GM08714 (cell line): ENCODE data around the gene APOA5.
"Not testable (repeated sequence)": the region's sequence is repeated elsewhere in the genome, so short reads cannot be mapped to it uniquely, and the experiment has no call there.

Experiments
- H3K4me3 ChIP-seq: fragments of 200-500 bp; sonication (Bioruptor generic); 2 replicates; pipeline ENCODE4 v1.5.1; 2014; ENCODE audit warnings: mild to moderate bottlenecking, low read length, inconsistent platforms
- ZNF274 ChIP-seq: IDR thresholded peaks from 2 replicates; pipeline ENCODE4 v1.6.1; 2012; ENCODE audit warnings: mild to moderate bottlenecking, low read depth, low read length

Gene APOA5

DNA sequence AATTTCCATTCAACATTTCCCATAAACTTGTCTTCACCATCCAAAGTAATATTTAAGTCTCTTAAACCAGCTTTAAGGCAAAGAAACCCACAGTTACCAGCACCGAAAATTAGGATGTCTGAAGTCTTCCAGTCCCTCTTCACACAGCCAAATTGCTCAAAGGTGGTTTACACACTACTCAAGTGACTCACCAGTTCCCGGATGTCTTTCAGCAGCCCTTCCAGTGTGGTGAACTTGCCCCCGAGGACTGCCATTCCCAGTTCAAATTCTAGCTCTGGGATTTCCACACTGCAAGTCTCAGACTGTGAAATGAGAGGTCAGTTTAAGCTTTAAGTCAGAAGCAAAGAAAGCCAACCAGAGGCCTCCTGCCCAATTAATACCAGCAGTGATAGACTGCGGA, 9.0 kb downstream of the APOA5 start:
- no peak for TF ChIP-seq ZNF274
- H3K4me3 ChIP-seq = no peak overlapping the region

DNA sequence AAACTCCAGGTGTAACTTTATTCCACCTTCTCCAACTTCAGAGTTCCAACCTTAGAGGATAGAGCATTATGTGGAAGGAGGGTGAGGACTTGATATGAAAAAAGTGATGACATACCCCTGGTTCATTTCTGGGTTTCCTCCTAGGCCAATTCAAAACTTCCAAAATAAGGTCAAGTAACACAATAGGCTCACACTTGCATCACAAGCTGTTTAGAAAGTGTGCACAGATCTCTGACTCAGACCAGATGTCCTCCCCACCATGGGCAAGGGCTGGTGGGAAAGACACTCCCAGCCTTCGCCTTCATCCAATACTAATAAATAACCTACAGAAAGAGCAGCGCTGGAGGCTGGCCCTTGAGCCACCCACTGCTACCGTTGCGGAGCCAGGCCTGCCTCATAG, 13.1 kb downstream of the APOA5 start:
- TF ChIP-seq ZNF274 = no peak
- H3K4me3 ChIP-seq = no peak overlapping the region

- no peak for TF ChIP-seq ZNF274
- H3K4me3 ChIP-seq = no peak overlapping the region
Measured at GRCh38 chr11:116777056-116777455, 14.6 kb downstream of the APOA5 start.

- H3K4me3 ChIP-seq = no peak overlapping the region
Measured at GRCh38 chr11:116776522-116776984, 15.1 kb downstream of the APOA5 start.

GRCh38 chr11:116775975-116776374, 15.7 kb downstream of the APOA5 start:
- no peak overlapping the region for H3K4me3 ChIP-seq
- no peak for TF ChIP-seq ZNF274

More at GRCh38 chr11:116776522-116776984, 15.1 kb downstream of the APOA5 start:
- no peak for TF ChIP-seq ZNF274

- no peak for TF ChIP-seq ZNF274
- no peak overlapping the region for H3K4me3 ChIP-seq
Measured at GRCh38 chr11:116774661-116775060, 17.0 kb downstream of the APOA5 start.

GRCh38 chr11:116773203-116774097, 18.2 kb downstream of the APOA5 start:
- TF ChIP-seq ZNF274 = no peak
- H3K4me3 ChIP-seq = peak overlapping the region; percentile 98

GRCh38 chr11:116772443-116773202, 19.1 kb downstream of the APOA5 start, which contains the start of gene BUD13:
Gene BUD13, minus strand, starts transcription at chr11:116772987. Its CDS starts 23 bp downstream, at chr11:116772964.
- TF ChIP-seq ZNF274 = no peak

DNA sequence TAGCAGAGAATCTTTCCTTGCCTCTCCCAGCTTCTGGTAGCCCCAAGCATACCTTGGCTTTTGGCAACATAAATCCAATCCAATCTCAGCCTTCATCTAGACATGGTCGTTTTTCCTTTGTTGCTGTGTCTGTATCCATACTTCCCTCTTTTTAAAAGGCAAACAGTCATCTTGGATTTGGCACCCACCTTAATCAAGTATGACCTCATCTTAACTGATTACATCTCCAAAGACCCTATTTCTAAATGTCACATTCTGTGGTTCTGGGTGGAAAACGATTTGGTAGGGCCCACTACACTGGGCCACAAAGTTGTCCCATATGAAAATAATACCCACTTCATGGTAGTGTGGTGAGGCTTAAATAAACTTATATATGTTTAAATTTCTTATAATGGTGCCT, 19.7 kb downstream of the APOA5 start:
- TF ChIP-seq ZNF274 = no peak
- peak overlapping the region; percentile 98 for H3K4me3 ChIP-seq

More at GRCh38 chr11:116772443-116773202, 19.1 kb downstream of the APOA5 start, which contains the start of gene BUD13:
- H3K4me3 ChIP-seq = peak within 1 kb of the TSS; percentile 98

- H3K4me3 ChIP-seq = no peak overlapping the region
- no peak for TF ChIP-seq ZNF274
Measured at GRCh38 chr11:116762132-116762531, 29.5 kb downstream of the APOA5 start.

DNA sequence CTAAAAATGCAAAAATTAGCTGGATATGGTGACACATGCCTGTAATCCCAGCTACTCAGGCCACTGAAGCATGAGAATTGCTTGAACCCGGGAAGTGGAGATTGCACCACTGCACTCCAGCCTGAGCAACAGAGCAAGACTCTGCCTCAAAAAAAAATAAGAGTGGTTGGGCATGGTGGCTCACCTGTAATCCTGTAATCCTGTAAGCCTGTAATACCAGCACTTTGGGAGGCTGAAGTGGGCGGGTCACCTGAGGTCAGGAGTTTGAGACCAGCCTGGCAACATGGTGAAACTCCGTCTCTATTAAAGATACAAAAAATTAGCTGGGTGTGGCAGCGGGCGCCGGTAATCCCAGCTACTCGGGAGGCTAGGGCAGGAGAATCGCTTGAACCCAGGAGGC, 35.6 kb downstream of the APOA5 start:
- not testable (repeated sequence) for H3K4me3 ChIP-seq

GRCh38 chr11:116750070-116750718, 41.5 kb downstream of the APOA5 start:
- TF ChIP-seq ZNF274 = no peak

DNA sequence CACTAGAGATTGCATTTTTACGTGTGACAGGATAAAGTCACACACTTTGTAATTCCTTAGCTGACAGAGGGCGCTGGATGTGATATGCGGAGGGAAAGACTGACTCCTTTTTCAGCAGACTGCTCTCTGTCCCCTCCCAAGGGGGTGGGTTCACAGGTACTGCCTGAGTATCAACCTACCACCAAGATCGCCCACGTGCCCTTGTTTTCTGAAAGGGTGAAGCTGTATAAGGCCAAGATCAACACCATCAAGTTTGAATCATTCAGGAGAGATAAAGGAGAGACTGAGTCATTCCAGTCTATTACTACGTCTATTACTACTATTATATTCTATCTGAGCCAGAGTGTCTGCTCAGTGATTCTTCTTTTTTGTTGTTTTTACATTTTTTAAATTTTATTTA, 49.6 kb downstream of the APOA5 start:
- TF ChIP-seq ZNF274 = no peak
- H3K4me3 ChIP-seq = no peak overlapping the region

More at GRCh38 chr11:116750070-116750718, 41.5 kb downstream of the APOA5 start:
- no peak overlapping the region for H3K4me3 ChIP-seq

DNA sequence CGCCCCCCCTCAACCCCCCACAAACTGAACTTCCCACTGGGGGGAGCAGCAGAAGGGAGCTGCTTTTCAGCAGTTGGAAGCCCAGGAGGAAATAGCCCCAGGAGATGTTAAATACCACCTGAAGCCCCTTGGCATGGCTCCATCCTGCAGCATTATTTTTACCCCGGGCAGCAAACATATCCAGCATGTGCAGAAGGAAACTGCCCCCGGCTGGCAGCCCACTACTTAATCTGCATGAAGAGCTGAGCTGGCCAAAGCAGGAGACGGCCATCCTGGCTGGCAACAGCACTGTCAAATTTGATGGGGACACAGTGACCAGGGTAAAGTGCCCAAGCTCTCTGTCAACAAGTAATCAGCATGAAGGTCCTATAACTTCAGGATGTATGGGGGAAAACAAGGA, 50.9 kb downstream of the APOA5 start:
- H3K4me3 ChIP-seq = no peak overlapping the region

More for the DNA sequence above, 50.9 kb downstream of the APOA5 start:
- TF ChIP-seq ZNF274 = no peak
